B cell (primary cell): ENCODE data around the gene GPRIN2. TPM values are rescaled to one million over a fixed set of nuclear protein-coding genes. Genes with fewer than 3 reads are reported as not detected.

Experiments
- ATAC-seq: fragments of 200-7000 bp; cut with Tn5 transposase; one replicate; pipeline ENCODE4 v1.10.0; 2021; ENCODE audit warnings: low read depth, mild to moderate bottlenecking, moderate number of reproducible peaks, moderate library complexity
- CTCF ChIA-PET: fragments of 350-600 bp; sonication (Branson Sonifier 250); formaldehyde crosslinking; loops from one replicate; lab custom pipeline; 2021; ENCODE audit warnings: antibody characterized with exemption, inconsistent platforms; lab: Charles Lee
- POLR2A ChIA-PET: fragments of 350-600 bp; sonication (Branson Sonifier 250); formaldehyde crosslinking; loops from one replicate; lab custom pipeline; 2021; ENCODE audit warnings: antibody characterized with exemption; lab: Charles Lee
- DNase-seq: peaks from one replicate; pipeline ENCODE4 v3.0.0; 2013
- H2AFZ ChIP-seq: 2 replicates; pipeline ENCODE4 v1.6.1; 2012; ENCODE audit warnings: mild to moderate bottlenecking, low read depth, low read length; ENCODE audit not compliant: insufficient read depth, poor library complexity, severe bottlenecking
- H3K27ac ChIP-seq, 2 donors: 1 replicate in 1 of 2; 2 replicates in 1 of 2; pipeline ENCODE4 v1.5.1; 2012 to 2013; ENCODE audit warnings: low read length in 2 of 2, mild to moderate bottlenecking in 2 of 2, moderate library complexity in 1 of 2
- H3K27me3 ChIP-seq, 4 experiments: fragments of 200-600 bp in 1 of 4; sonication (generic) in 1 of 4; replicated peaks in 1 of 4; 1 replicate in 2 of 4; 2 replicates in 2 of 4; pipeline versions ENCODE4 v1.6.1 to v1.7.0; 2013 to 2016; ENCODE audit warnings: low read length in 3 of 4, mild to moderate bottlenecking in 2 of 4, mixed read lengths in 1 of 4, moderate library complexity in 1 of 4; ENCODE audit not compliant: insufficient read depth in 4 of 4, control insufficient read depth in 3 of 4; ENCODE audit errors: control extremely low read depth in 1 of 4
- H3K36me3 ChIP-seq, 2 experiments: replicated peaks in 1 of 2; 1 replicate in 1 of 2; 2 replicates in 1 of 2; pipeline versions ENCODE4 v1.6.1 to v1.7.1; 2013; ENCODE audit warnings: low read length in 1 of 2; ENCODE audit not compliant: insufficient read depth in 2 of 2, control insufficient read depth in 1 of 2; ENCODE audit errors: control extremely low read depth in 1 of 2, extremely low read depth in 1 of 2
- H3K4me1 ChIP-seq, 2 donors: fragments of 200-600 bp in 1 of 2; sonication (generic) in 1 of 2; 1 replicate in 1 of 2; 2 replicates in 1 of 2; pipeline versions ENCODE4 v1.5.1 to v1.6.1; 2013 to 2017; ENCODE audit warnings: low read length in 2 of 2; ENCODE audit not compliant: control insufficient read depth in 2 of 2, insufficient read depth in 2 of 2
- H3K4me2 ChIP-seq: replicated peaks from 2 replicates; pipeline ENCODE3; 2012; ENCODE audit warnings: mild to moderate bottlenecking, low read depth, low read length; ENCODE audit not compliant: poor library complexity, severe bottlenecking
- H3K4me3 ChIP-seq, 5 experiments: fragments of 200-600 bp in 1 of 5; sonication (generic) in 1 of 5; 1 replicate in 3 of 5; 2 replicates in 2 of 5; pipeline versions ENCODE4 v1.5.1 to v1.7.0; 2011 to 2016; ENCODE audit warnings: low read length in 4 of 5, mild to moderate bottlenecking in 4 of 5, low read depth in 2 of 5, control low read depth in 1 of 5, moderate library complexity in 1 of 5; ENCODE audit not compliant: insufficient read depth in 1 of 5; ENCODE audit errors: control extremely low read depth in 1 of 5, extremely low read depth in 1 of 5
- H3K79me2 ChIP-seq: fragments of 200-600 bp; sonication (generic); one replicate; pipeline ENCODE4 v1.6.0; 2016; ENCODE audit warnings: low read length; ENCODE audit not compliant: control insufficient read depth, insufficient read depth
- H3K9ac ChIP-seq: fragments of 200-600 bp; sonication (generic); 2 replicates; pipeline ENCODE4 v1.6.1; 2017; ENCODE audit warnings: mild to moderate bottlenecking, low read length, moderate library complexity
- H3K9me3 ChIP-seq, 3 donors: one replicate each; pipeline versions ENCODE4 v1.6.1 to v1.7.1; 2013; ENCODE audit warnings: low read length in 2 of 3; ENCODE audit not compliant: control insufficient read depth in 2 of 3, insufficient read depth in 1 of 3; ENCODE audit errors: control extremely low read depth in 1 of 3
- H4K20me1 ChIP-seq: 2 replicates; pipeline ENCODE4 v1.6.0; 2012; ENCODE audit warnings: mild to moderate bottlenecking, low read length; ENCODE audit not compliant: insufficient read depth, control insufficient read depth, poor library complexity, severe bottlenecking
- H3K27ac Mint-ChIP-seq: one replicate; pipeline ENCODE4 v1.8.0; 2021; ENCODE audit warnings: mixed read lengths
- H3K27me3 Mint-ChIP-seq: one replicate; pipeline ENCODE4 v1.8.0; 2021; ENCODE audit warnings: mixed read lengths
- H3K4me1 Mint-ChIP-seq: one replicate; pipeline ENCODE4 v1.8.0; 2021; ENCODE audit warnings: mixed read lengths
- H3K4me3 Mint-ChIP-seq: one replicate; pipeline ENCODE4 v1.8.0; 2021; ENCODE audit warnings: mixed read lengths
- H3K9me3 Mint-ChIP-seq: one replicate; pipeline ENCODE4 v1.8.0; 2022; ENCODE audit warnings: mixed read lengths; ENCODE audit not compliant: insufficient read depth
- CTCF ChIP-seq: fragments of 200-600 bp; IDR thresholded peaks from one replicate; pipeline ENCODE4 v1.8.0; 2022; ENCODE audit warnings: antibody characterized with exemption, mild to moderate bottlenecking
- EZH2 ChIP-seq: IDR thresholded peaks from 2 replicates; pipeline ENCODE4 v1.6.1; 2012; ENCODE audit warnings: borderline replicate concordance, low read depth, mild to moderate bottlenecking, moderate library complexity, low read length; ENCODE audit not compliant: insufficient read depth, poor library complexity, severe bottlenecking
- WGBS: methylation state at CpG from one replicate; pipeline ENCODE4 v1.1.5; 2013; ENCODE audit warnings: missing lambda C conversion rate; ENCODE audit not compliant: insufficient coverage; 5-methylcytosine and 5-hydroxymethylcytosine counted together
- intact Hi-C: fragments of 100-400 bp; cut with micrococcal nuclease; formaldehyde crosslinking; loops from one replicate; pipeline ENCODE4 v1.10.0; 2022
- polyA plus RNA-seq: library from polyadenylated mRNA; depleted of rRNA; stranded (reverse); fragments of >200 nt; gene quantifications from 2 replicates; pipeline ENCODE4 v1.2.3, GENCODE V29; 2012
- total RNA-seq, 2 donors: library from RNA; stranded (reverse); fragments of 120-200 nt in 1 of 2; gene quantifications; 1 replicate in 1 of 2; 2 replicates in 1 of 2; pipeline versions ENCODE4 v1.2.3 to v1.2.4, GENCODE V29; 2013 to 2022

The GPRIN2 gene
- total and polyA plus RNA-seq, 2 donors (not counting 1 experiment from before 2014, with no cell fraction given) = not detected

GRCh38 chr10:46522295-46523118 is 34.0 kb downstream of the GPRIN2 start:
- H3K9me3 ChIP-seq = no peaks in the 10 kb centered on the region
- ATAC-seq = no peak
- H3K27me3 Mint-ChIP-seq = no peaks in the 10 kb centered on the region

More at GRCh38 chr10:46522295-46523118, 34.0 kb downstream of the GPRIN2 start:
- ChIA-PET CTCF (no interaction called here), POLR2A (no interaction called here)
- Histone ChIP-seq H3K27me3 (no peaks in the 10 kb centered on the region), H3K79me2 (no peaks in the 10 kb centered on the region), H3K4me2 (no peak overlapping the region), H3K36me3 (no peaks in the 10 kb centered on the region), H3K27ac (no peak overlapping the region), H2AFZ (no peak overlapping the region), H3K4me3 (no peak overlapping the region), H3K4me1 (no peaks in the 10 kb centered on the region), H4K20me1 (no peaks in the 10 kb centered on the region), H3K9ac (no peak overlapping the region)
- TF ChIP-seq CTCF (no peak), EZH2 (no peak)
- intact Hi-C loops = no loop called here
- Mint-ChIP-seq H3K4me1 (no peaks in the 10 kb centered on the region), H3K4me3 (no peak overlapping the region), H3K9me3 (no peaks in the 10 kb centered on the region), H3K27ac (no peak overlapping the region)
- DNase-seq = no peak
- 89% methylated on average over 10 of the region's 10 CpGs for WGBS
